NT2/D1 (cell line): ENCODE results near the gene CXXC5.
A peak's percentile ranks its signal among the peaks of the same experiment; 100 is the strongest.

Source experiments
- DNase-seq: peaks from one replicate; pipeline ENCODE4 v3.0.0-alpha.2; 2011; ENCODE audit warnings: low read depth, low spot score
- H3K27me3 ChIP-seq: 2 replicates; pipeline ENCODE4 v1.6.0; 2011; ENCODE audit warnings: mild to moderate bottlenecking; ENCODE audit not compliant: insufficient read length, insufficient read depth
- H3K36me3 ChIP-seq: 2 replicates; pipeline ENCODE4 v1.6.1; 2011; ENCODE audit warnings: mild to moderate bottlenecking, low read length, mixed read lengths; ENCODE audit not compliant: insufficient read depth, insufficient read length
- H3K4me1 ChIP-seq: 2 replicates; pipeline ENCODE4 v1.5.1; 2011; ENCODE audit not compliant: insufficient read depth, insufficient read length
- H3K4me3 ChIP-seq: 2 replicates; pipeline ENCODE4 v1.5.1; 2011; ENCODE audit warnings: low read depth; ENCODE audit not compliant: insufficient read length
- H3K9ac ChIP-seq: 2 replicates; pipeline ENCODE4 v1.6.0; 2011; ENCODE audit warnings: low read depth; ENCODE audit not compliant: insufficient read length
- H3K9me3 ChIP-seq: 2 replicates; pipeline ENCODE4 v1.5.1; 2011; ENCODE audit warnings: mild to moderate bottlenecking, low read length; ENCODE audit not compliant: insufficient read depth
- SUZ12 ChIP-seq: IDR thresholded peaks from 2 replicates; pipeline ENCODE4 v1.6.1; 2011; ENCODE audit not compliant: insufficient read length, insufficient read depth; ENCODE audit errors: extremely low read depth
- YY1 ChIP-seq: IDR thresholded peaks from 2 replicates; pipeline ENCODE4 v1.6.1; 2011; ENCODE audit not compliant: insufficient read length, insufficient read depth
- ZNF274 ChIP-seq: IDR thresholded peaks from 2 replicates; pipeline ENCODE4 v1.6.1; 2011; ENCODE audit warnings: mild to moderate bottlenecking, low read depth, low read length

Gene CXXC5

GRCh38 chr5:139707445-139708003, 59.4 kb downstream of the CXXC5 start:
- no peak for DNase-seq
- no peak for TF ChIP-seq SUZ12
- H3K4me3 ChIP-seq, result no peak overlapping the region
- H3K9me3 ChIP-seq, result no peaks in the 10 kb centered on the region
- peaks cover 12% of the 10 kb centered on the region for H3K27me3 ChIP-seq
- peak overlapping the region; percentile 44 for H3K9ac ChIP-seq
- H3K36me3 ChIP-seq, result no peaks in the 10 kb centered on the region
- peaks cover 11% of the 10 kb centered on the region for H3K4me1 ChIP-seq

DNA sequence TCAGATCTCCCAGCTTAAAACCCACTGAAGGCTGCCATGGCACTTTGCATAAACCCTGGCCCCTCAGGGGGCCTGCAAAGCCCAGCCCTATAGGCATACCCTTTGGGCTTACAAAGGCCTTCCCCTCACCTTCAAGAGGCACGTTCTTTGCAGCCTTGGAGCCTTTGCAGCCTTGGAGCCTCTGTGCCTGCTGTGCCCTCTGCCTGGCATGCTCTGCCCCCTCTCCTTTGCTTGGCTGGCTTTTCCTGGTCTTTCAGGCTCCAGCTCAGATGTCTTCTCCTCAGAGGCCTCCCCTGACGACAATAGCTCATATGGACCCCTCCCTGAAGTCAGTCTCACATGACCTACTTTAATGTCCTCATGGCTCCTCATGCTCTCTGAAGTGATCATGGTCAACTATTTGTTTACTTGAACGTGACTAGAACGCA, 60.3 kb downstream of the CXXC5 start:
- peaks cover 21% of the 10 kb centered on the region for H3K27me3 ChIP-seq
- no peak for DNase-seq
- H3K9ac ChIP-seq, result peak overlapping the region; percentile 74
- no peaks in the 10 kb centered on the region for H3K9me3 ChIP-seq
- H3K4me3 ChIP-seq, result peak overlapping the region; percentile 16
- H3K4me1 ChIP-seq, result peaks cover 15% of the 10 kb centered on the region
- TF ChIP-seq ZNF274, result no peak
- no peak for TF ChIP-seq SUZ12
- TF ChIP-seq YY1, result no peak
- no peaks in the 10 kb centered on the region for H3K36me3 ChIP-seq

- peaks cover 13% of the 10 kb centered on the region for H3K4me1 ChIP-seq
- peak overlapping the region; percentile 16 for H3K4me3 ChIP-seq
- H3K27me3 ChIP-seq, result peaks cover 22% of the 10 kb centered on the region
- no peaks in the 10 kb centered on the region for H3K36me3 ChIP-seq
- DNase-seq, result no peak
- H3K9me3 ChIP-seq, result no peaks in the 10 kb centered on the region
- TF ChIP-seq ZNF274, result no peak
- TF ChIP-seq YY1, result no peak
- no peak for TF ChIP-seq SUZ12
- peak overlapping the region; percentile 74 for H3K9ac ChIP-seq
Measured at GRCh38 chr5:139708877-139709581, 60.9 kb downstream of the CXXC5 start.

GRCh38 chr5:139709582-139710318, 61.6 kb downstream of the CXXC5 start:
- peak overlapping the region; percentile 42 for H3K4me3 ChIP-seq
- H3K27me3 ChIP-seq, result peaks cover 22% of the 10 kb centered on the region
- TF ChIP-seq YY1 (no peak), ZNF274 (no peak), SUZ12 (no peak)
- peaks cover 13% of the 10 kb centered on the region for H3K4me1 ChIP-seq
- no peaks in the 10 kb centered on the region for H3K36me3 ChIP-seq
- DNase-seq, result no peak
- H3K9me3 ChIP-seq, result no peaks in the 10 kb centered on the region
- H3K9ac ChIP-seq, result peak overlapping the region; percentile 70

DNA sequence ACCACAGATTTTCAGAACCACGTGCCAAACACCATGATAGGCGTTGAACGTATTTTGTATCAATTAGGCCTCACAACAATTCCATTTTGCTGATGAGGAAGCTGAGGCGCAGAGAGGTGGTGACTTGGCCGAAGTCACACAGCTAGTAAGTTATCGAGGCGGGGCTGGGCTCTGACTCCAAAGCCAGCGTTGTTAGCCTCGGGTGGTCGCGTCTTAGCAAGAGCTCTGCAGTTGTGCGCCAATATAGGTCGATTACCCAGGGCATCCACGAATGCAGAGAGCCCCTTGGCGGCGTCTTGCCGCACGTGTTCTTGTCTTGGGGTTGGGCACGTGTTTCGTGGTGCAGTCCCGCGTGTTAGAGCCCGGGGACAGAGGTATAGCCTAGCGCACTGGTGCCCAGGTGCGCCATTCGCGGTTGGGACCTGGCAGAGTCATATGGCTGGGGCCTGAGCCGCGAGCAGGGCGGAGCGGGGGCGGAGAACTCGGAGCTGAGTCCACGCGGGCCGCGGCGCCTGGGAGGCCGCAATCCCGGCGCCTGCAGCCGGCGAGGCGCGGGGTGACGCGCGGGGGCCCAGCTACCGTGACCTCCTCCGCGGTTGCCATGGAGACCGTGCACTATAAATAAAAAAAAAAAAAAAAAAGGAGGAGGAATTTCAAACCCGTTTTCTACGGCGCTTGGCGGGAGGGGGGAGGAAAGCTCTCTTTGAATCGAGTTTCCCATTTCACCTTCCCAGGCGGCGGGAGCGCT, 62.3 kb downstream of the CXXC5 start:
- H3K9me3 ChIP-seq, result no peaks in the 10 kb centered on the region
- peaks cover 22% of the 10 kb centered on the region for H3K27me3 ChIP-seq
- H3K9ac ChIP-seq, result peak overlapping the region; percentile 70
- H3K4me3 ChIP-seq, result peak overlapping the region; percentile 42
- peaks cover 12% of the 10 kb centered on the region for H3K4me1 ChIP-seq
- H3K36me3 ChIP-seq, result no peaks in the 10 kb centered on the region
- DNase-seq, result no peak
- TF ChIP-seq ZNF274 (no peak), SUZ12 (no peak), YY1 (no peak)

DNA sequence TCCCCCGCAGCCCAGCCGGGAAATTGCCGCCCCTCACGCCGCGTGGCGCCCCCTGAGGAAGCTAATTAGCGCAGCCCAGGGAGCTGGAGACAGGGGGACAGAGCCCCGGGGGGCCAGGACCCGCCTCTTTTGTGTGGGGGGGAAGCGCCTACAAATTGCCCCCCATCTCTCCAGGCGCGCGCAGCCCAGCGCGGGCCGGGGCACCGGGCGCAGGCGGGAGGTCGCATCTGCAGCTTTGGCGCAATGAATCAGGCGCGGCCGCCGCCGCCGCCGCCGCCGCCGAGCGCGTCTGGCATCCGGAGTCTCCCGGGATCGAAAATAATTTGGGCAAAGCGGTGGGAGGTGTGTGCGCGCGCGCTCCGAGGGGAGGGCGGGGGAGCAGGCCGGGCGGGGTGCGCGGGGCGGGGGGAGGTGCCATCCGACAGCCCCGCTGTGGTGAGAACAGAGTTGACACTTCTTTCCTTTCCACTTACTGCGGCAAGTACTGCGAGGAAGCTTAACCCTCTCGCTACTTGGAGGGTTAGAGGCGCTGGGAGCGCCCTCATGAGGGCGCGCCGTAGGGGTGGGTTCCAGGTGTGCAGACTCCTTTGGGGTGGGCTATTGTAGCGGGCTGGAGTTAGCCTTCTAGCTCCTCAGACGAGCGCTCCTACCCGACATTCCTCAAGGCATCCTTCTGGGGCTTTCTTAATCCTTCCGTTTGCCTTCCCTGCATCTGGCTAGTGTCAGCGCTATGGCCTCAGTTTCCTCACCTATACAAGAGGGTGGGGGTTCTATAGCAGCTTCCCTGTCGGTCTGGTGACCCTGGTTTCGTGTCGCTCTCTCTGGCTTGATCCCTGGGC, 63.1 kb downstream of the CXXC5 start:
- Histone ChIP-seq H3K4me1 (peaks cover 8% of the 10 kb centered on the region), H3K36me3 (no peaks in the 10 kb centered on the region)

More for the DNA sequence above, 63.1 kb downstream of the CXXC5 start:
- Histone ChIP-seq H3K27me3 (peaks cover 22% of the 10 kb centered on the region), H3K4me3 (peak overlapping the region; percentile 22), H3K9ac (peak overlapping the region; percentile 70), H3K9me3 (no peaks in the 10 kb centered on the region)
- no peak for DNase-seq
- TF ChIP-seq YY1, result no peak
- TF ChIP-seq ZNF274, result no peak
- TF ChIP-seq SUZ12, result no peak
